Nucleus accumbens (tissue), 56 donors: ENCODE measurements around the gene SCD5.
"Not testable (repeated sequence)": the region's sequence is repeated elsewhere in the genome, so short reads cannot be mapped to it uniquely, and the experiment has no call there.

Source experiments
- DNase-seq, 56 donors: peaks; one replicate each; lab custom pipeline; 2025; lab: John Stamatoyannopoulos, UW

SCD5 gene

GRCh38 chr4:82798168-82799005 lies at the start of gene SCD5:
SCD5 (minus strand) TSS chr4:82798796; CDS start chr4:82798537, 259 bp downstream.
- peak; percentile 28 to 93 (median 83) for DNase-seq

GRCh38 chr4:82842593-82842992 lies 44.0 kb upstream of the SCD5 start:
- DNase-seq = no peak

- DNase-seq = no peak
Measured at GRCh38 chr4:82839624-82840023, 41.0 kb upstream of the SCD5 start.

- no peak for DNase-seq
Measured at GRCh38 chr4:82833696-82834313, 35.2 kb upstream of the SCD5 start.

- DNase-seq = not testable (repeated sequence)
Measured at GRCh38 chr4:82833060-82833459, 34.5 kb upstream of the SCD5 start.

- DNase-seq = no peak
Measured at GRCh38 chr4:82825425-82825824, 26.8 kb upstream of the SCD5 start.

- no peak for DNase-seq
Measured at GRCh38 chr4:82823062-82823461, 24.5 kb upstream of the SCD5 start.

- DNase-seq = no peak
Measured at GRCh38 chr4:82820689-82821088, 22.1 kb upstream of the SCD5 start.

GRCh38 chr4:82818664-82819662 lies 20.4 kb upstream of the SCD5 start:
- DNase-seq = no peak

GRCh38 chr4:82816874-82817273 lies 18.3 kb upstream of the SCD5 start:
- DNase-seq = not testable (repeated sequence)

GRCh38 chr4:82814034-82814433 lies 15.4 kb upstream of the SCD5 start:
- no peak for DNase-seq

GRCh38 chr4:82811838-82812341 lies 13.3 kb upstream of the SCD5 start:
- DNase-seq = peak in 2 of 56 donors; percentile 29 to 32

GRCh38 chr4:82811392-82811791 lies 12.8 kb upstream of the SCD5 start:
- DNase-seq = no peak

GRCh38 chr4:82810176-82810575 lies 11.6 kb upstream of the SCD5 start:
- DNase-seq = no peak

GRCh38 chr4:82809619-82810018 lies 11.0 kb upstream of the SCD5 start:
- no peak for DNase-seq

GRCh38 chr4:82803746-82804145 lies 5.2 kb upstream of the SCD5 start:
- no peak for DNase-seq

- DNase-seq = no peak
Measured at GRCh38 chr4:82802911-82803310, 4.3 kb upstream of the SCD5 start.

GRCh38 chr4:82801910-82802521 lies 3.4 kb upstream of the SCD5 start:
- DNase-seq = peak in 1 of 56 donors; percentile 12

- peak in 7 of 56 donors; percentile 21 to 79 (median 50) for DNase-seq
Measured at GRCh38 chr4:82799006-82799881, 648 bp upstream of the SCD5 start.
